OCI-LY1 (cell line): ENCODE data around the gene CRTC1.

Experiments used
- H2AFZ ChIP-seq: fragments of 200-600 bp; sonication (generic), shearing (Covaris generic); 2 replicates; pipeline ENCODE4 v1.6.0; 2014; ENCODE audit warnings: antibody characterized with exemption, mild to moderate bottlenecking, low read length
- H3F3A ChIP-seq: fragments of 200-600 bp; sonication (generic), shearing (Covaris generic); 2 replicates; pipeline ENCODE4 v1.6.0; 2014; ENCODE audit warnings: mild to moderate bottlenecking, antibody characterized with exemption, low read length, moderate library complexity; ENCODE audit not compliant: insufficient read depth
- H3K27ac ChIP-seq: fragments of 200-600 bp; sonication (generic); 2 replicates; pipeline ENCODE4 v1.5.1; 2014; ENCODE audit warnings: low read length, mixed run types, mild to moderate bottlenecking, low read depth; ENCODE audit not compliant: poor library complexity, severe bottlenecking
- H3K27me3 ChIP-seq: fragments of 200-600 bp; sonication (generic); 2 replicates; pipeline ENCODE4 v1.6.0; 2014; ENCODE audit warnings: antibody characterized with exemption, mild to moderate bottlenecking, low read length, moderate library complexity; ENCODE audit not compliant: insufficient read depth
- H3K36me3 ChIP-seq: fragments of 200-600 bp; sonication (generic); 2 replicates; pipeline ENCODE4 v1.6.1; 2014; ENCODE audit warnings: mild to moderate bottlenecking, antibody characterized with exemption, low read length, moderate library complexity, mixed read lengths; ENCODE audit not compliant: insufficient read depth
- H3K4me1 ChIP-seq: fragments of 200-600 bp; sonication (generic); 2 replicates; pipeline ENCODE4 v1.5.1; 2014; ENCODE audit warnings: mild to moderate bottlenecking, low read length, moderate library complexity; ENCODE audit not compliant: insufficient read depth, severe bottlenecking
- H3K4me2 ChIP-seq: fragments of 200-600 bp; sonication (generic), shearing (Covaris generic); 2 replicates; pipeline ENCODE4 v1.6.1; 2014; ENCODE audit warnings: low read length
- H3K4me3 ChIP-seq: fragments of 200-600 bp; sonication (generic); 2 replicates; pipeline ENCODE4 v1.5.1; 2014; ENCODE audit warnings: low read length, low read depth, mild to moderate bottlenecking, mixed read lengths; ENCODE audit not compliant: poor library complexity, severe bottlenecking
- H3K79me2 ChIP-seq: fragments of 200-600 bp; shearing (Covaris generic); 2 replicates; pipeline ENCODE4 v1.6.1; 2016; ENCODE audit warnings: mixed run types, low read length, mixed read lengths; ENCODE audit not compliant: insufficient read depth
- H3K9ac ChIP-seq: fragments of 200-600 bp; sonication (generic), shearing (Covaris generic); 2 replicates; pipeline ENCODE4 v1.6.1; 2014; ENCODE audit warnings: mild to moderate bottlenecking, low read length, mixed read lengths
- H3K9me2 ChIP-seq: fragments of 200-600 bp; sonication (generic), shearing (Covaris generic); 2 replicates; pipeline ENCODE4 v1.6.1; 2014; ENCODE audit warnings: low read depth, mild to moderate bottlenecking, low read length, mixed read lengths
- H3K9me3 ChIP-seq: fragments of 200-600 bp; shearing (Covaris generic); 2 replicates; pipeline ENCODE4 v1.6.1; 2014; ENCODE audit warnings: low read length, mixed read lengths
- H4K20me1 ChIP-seq: fragments of 200-600 bp; sonication (generic), shearing (Covaris generic); 2 replicates; pipeline ENCODE4 v1.6.0; 2016; ENCODE audit warnings: mild to moderate bottlenecking, low read length; ENCODE audit not compliant: insufficient read depth
- CTCF ChIP-seq: fragments of 200-600 bp; sonication (generic), shearing (Covaris generic); IDR thresholded peaks from 2 replicates; pipeline ENCODE4 v1.5.1; 2017; ENCODE audit warnings: mild to moderate bottlenecking, antibody characterized with exemption, low read length, moderate library complexity, mixed read lengths
- EZH2 ChIP-seq: fragments of 200-600 bp; sonication (generic), shearing (Covaris generic); IDR thresholded peaks from 2 replicates; pipeline ENCODE4 v1.8.0; 2017; ENCODE audit warnings: borderline replicate concordance, mixed run types, mild to moderate bottlenecking, antibody characterized with exemption, low read length, moderate library complexity, mixed read lengths

CRTC1 gene

DNA sequence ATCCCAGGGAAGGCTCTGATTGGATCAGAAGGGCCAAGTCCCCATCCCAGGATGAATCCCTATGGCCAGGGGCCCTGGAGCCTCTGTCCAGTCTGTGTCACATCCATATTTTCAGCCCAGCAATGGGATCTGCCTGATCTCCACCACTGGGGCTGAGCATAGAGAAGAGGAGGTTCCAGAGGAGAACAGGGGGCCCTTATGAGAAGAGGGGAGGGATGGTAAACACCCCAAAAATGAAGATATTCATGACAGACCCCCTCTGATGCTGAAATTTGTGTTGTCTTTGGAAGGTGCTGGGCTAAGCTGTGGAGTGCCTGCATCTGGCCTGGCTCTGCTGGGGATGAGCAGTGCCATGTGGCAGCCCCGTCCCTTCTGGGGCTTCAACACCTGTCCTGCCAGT, 32.2 kb upstream of the CRTC1 start:
- Histone ChIP-seq H3K4me2 (no peak overlapping the region), H4K20me1 (no peaks in the 10 kb centered on the region), H3F3A (no peaks in the 10 kb centered on the region), H3K9me3 (no peaks in the 10 kb centered on the region), H3K36me3 (no peaks in the 10 kb centered on the region), H3K9me2 (no peaks in the 10 kb centered on the region), H3K4me3 (no peak overlapping the region), H2AFZ (no peak overlapping the region), H3K27me3 (peaks cover 12% of the 10 kb centered on the region; the same call in 1 of the 2 replicates), H3K27ac (no peak overlapping the region), H3K9ac (no peak overlapping the region), H3K79me2 (no peaks in the 10 kb centered on the region), H3K4me1 (no peaks in the 10 kb centered on the region)
- no peak for TF ChIP-seq CTCF
- no peak for TF ChIP-seq EZH2

- Histone ChIP-seq H3K27ac (no peak overlapping the region), H3K4me3 (no peak overlapping the region), H3K27me3 (peaks cover 12% of the 10 kb centered on the region; the same call in 1 of the 2 replicates), H3K9me2 (no peaks in the 10 kb centered on the region), H3K36me3 (no peaks in the 10 kb centered on the region), H4K20me1 (no peaks in the 10 kb centered on the region), H3K9ac (no peak overlapping the region), H3K4me2 (no peak overlapping the region), H3K4me1 (no peaks in the 10 kb centered on the region), H3K9me3 (no peaks in the 10 kb centered on the region), H3K79me2 (no peaks in the 10 kb centered on the region), H3F3A (no peaks in the 10 kb centered on the region), H2AFZ (no peak overlapping the region)
- TF ChIP-seq CTCF (no peak), EZH2 (no peak)
Observed at GRCh38 chr19:18651733-18652132, 31.7 kb upstream of the CRTC1 start.

DNA sequence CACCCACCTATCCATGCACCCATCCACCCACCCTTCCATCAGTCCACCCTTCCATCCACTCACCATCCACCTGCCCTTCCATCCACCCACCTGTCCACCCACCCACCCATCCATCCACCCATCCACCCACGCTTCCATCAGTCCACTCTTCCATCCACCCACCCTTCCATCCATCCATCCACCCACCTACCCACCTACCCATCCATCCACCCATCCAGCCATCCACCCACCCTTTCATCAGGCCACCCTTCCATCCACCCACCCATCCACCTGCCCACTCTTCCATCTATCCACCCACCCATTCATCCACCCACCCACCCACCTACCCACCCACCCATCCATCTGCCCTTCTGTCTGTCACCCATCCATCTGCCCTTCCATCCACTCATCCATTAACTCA, 29.6 kb upstream of the CRTC1 start:
- H3K9ac ChIP-seq = no peak overlapping the region
- peaks cover 13% of the 10 kb centered on the region; the same call in 1 of the 2 replicates for H3K27me3 ChIP-seq
- H4K20me1 ChIP-seq = no peaks in the 10 kb centered on the region
- no peak overlapping the region for H3K4me3 ChIP-seq
- no peaks in the 10 kb centered on the region for H3K79me2 ChIP-seq
- no peaks in the 10 kb centered on the region for H3F3A ChIP-seq
- no peak overlapping the region for H3K27ac ChIP-seq
- H2AFZ ChIP-seq = no peak overlapping the region
- no peaks in the 10 kb centered on the region for H3K9me2 ChIP-seq
- TF ChIP-seq EZH2 (no peak), CTCF (no peak)
- H3K9me3 ChIP-seq = no peaks in the 10 kb centered on the region
- no peak overlapping the region for H3K4me2 ChIP-seq
- H3K4me1 ChIP-seq = no peaks in the 10 kb centered on the region
- H3K36me3 ChIP-seq = no peaks in the 10 kb centered on the region
